Chondrocyte (in vitro differentiated cells): ENCODE results near the gene PRSS12. TPM values are rescaled to one million over a fixed set of nuclear protein-coding genes. Genes with fewer than 3 reads are reported as not detected.

Experiments
- DNase-seq: peaks from one replicate; pipeline ENCODE4 v3.0.0; 2021; ENCODE audit warnings: mixed read lengths, low spot score
- H3K27ac Mint-ChIP-seq: one replicate; pipeline ENCODE4 v1.8.0; 2021; ENCODE audit warnings: mild to moderate bottlenecking, moderate library complexity, mixed read lengths; ENCODE audit not compliant: unreplicated experiment
- H3K27me3 Mint-ChIP-seq: 2 replicates; pipeline ENCODE4 v1.8.0; 2021; ENCODE audit warnings: low read depth, mixed read lengths
- H3K36me3 Mint-ChIP-seq: 2 replicates; pipeline ENCODE4 v1.8.0; 2021; ENCODE audit warnings: low read depth, mixed read lengths
- H3K4me1 Mint-ChIP-seq: 2 replicates; pipeline ENCODE4 v1.8.0; 2021; ENCODE audit warnings: low read depth, mild to moderate bottlenecking, mixed read lengths
- H3K4me3 Mint-ChIP-seq: one replicate; pipeline ENCODE4 v1.8.0; 2021; ENCODE audit warnings: mild to moderate bottlenecking, moderate library complexity, mixed read lengths; ENCODE audit not compliant: unreplicated experiment
- H3K9me3 Mint-ChIP-seq: 2 replicates; pipeline ENCODE4 v1.8.0; 2021; ENCODE audit warnings: low read depth, mixed read lengths
- CTCF ChIP-seq: fragments of 200-600 bp; sonication (generic); IDR thresholded peaks from 2 replicates; pipeline ENCODE4 v1.5.0; 2021; ENCODE audit warnings: antibody characterized with exemption, mild to moderate bottlenecking, moderate library complexity
- total RNA-seq: library from RNA; stranded (reverse); gene quantifications from 3 replicates; pipeline ENCODE4 v1.2.1, GENCODE V29; 2021

Gene PRSS12
- total RNA-seq, 1 donor from 2014 or later, result 15.3 TPM

GRCh38 chr4:118343501-118343900, 9.3 kb downstream of the PRSS12 start:
- H3K36me3 Mint-ChIP-seq, result no peaks in the 10 kb centered on the region
- H3K27me3 Mint-ChIP-seq, result no peaks in the 10 kb centered on the region
- TF ChIP-seq CTCF, result no peak
- no peak overlapping the region for H3K4me3 Mint-ChIP-seq
- H3K27ac Mint-ChIP-seq, result no peak overlapping the region
- H3K4me1 Mint-ChIP-seq, result peaks cover 32% of the 10 kb centered on the region
- H3K9me3 Mint-ChIP-seq, result no peaks in the 10 kb centered on the region
- DNase-seq, result no peak

GRCh38 chr4:118340109-118340508, 12.7 kb downstream of the PRSS12 start:
- Mint-ChIP-seq H3K9me3 (no peaks in the 10 kb centered on the region), H3K36me3 (peaks cover 2% of the 10 kb centered on the region), H3K27me3 (no peaks in the 10 kb centered on the region), H3K4me3 (no peak overlapping the region), H3K4me1 (peaks cover 29% of the 10 kb centered on the region), H3K27ac (no peak overlapping the region)
- TF ChIP-seq CTCF, result no peak
- DNase-seq, result no peak

- H3K36me3 Mint-ChIP-seq, result peaks cover 2% of the 10 kb centered on the region
- DNase-seq, result no peak
Observed at GRCh38 chr4:118338981-118339765, 13.6 kb downstream of the PRSS12 start.

GRCh38 chr4:118338518-118338917, 14.3 kb downstream of the PRSS12 start:
- no peak for TF ChIP-seq CTCF
- no peaks in the 10 kb centered on the region for H3K27me3 Mint-ChIP-seq
- H3K4me3 Mint-ChIP-seq, result no peak overlapping the region
- no peak for DNase-seq
- peak overlapping the region; percentile 85 for H3K27ac Mint-ChIP-seq
- no peaks in the 10 kb centered on the region for H3K9me3 Mint-ChIP-seq
- peaks cover 29% of the 10 kb centered on the region for H3K4me1 Mint-ChIP-seq
- H3K36me3 Mint-ChIP-seq, result peaks cover 2% of the 10 kb centered on the region

More at GRCh38 chr4:118338981-118339765, 13.6 kb downstream of the PRSS12 start:
- H3K27ac Mint-ChIP-seq, result peak overlapping the region; percentile 85
- no peaks in the 10 kb centered on the region for H3K27me3 Mint-ChIP-seq
- peaks cover 29% of the 10 kb centered on the region for H3K4me1 Mint-ChIP-seq
- no peak for TF ChIP-seq CTCF
- H3K9me3 Mint-ChIP-seq, result no peaks in the 10 kb centered on the region
- H3K4me3 Mint-ChIP-seq, result no peak overlapping the region

- Mint-ChIP-seq H3K9me3 (no peaks in the 10 kb centered on the region), H3K4me1 (peaks cover 29% of the 10 kb centered on the region), H3K36me3 (peaks cover 2% of the 10 kb centered on the region), H3K4me3 (no peak overlapping the region), H3K27ac (no peak overlapping the region), H3K27me3 (no peaks in the 10 kb centered on the region)
- no peak for DNase-seq
- TF ChIP-seq CTCF, result no peak
Observed at GRCh38 chr4:118337954-118338353, 14.8 kb downstream of the PRSS12 start.
